Esophagus muscularis mucosa (tissue), 3 donors: Measurements from ENCODE around the gene NTSR1.

ENCODE experiments used
- POLR2A ChIP-seq: fragments of 450-650 bp; IDR thresholded peaks from one replicate; pipeline ENCODE4 v1.6.1; 2017; ENCODE audit warnings: antibody characterized with exemption, moderate library complexity, mild to moderate bottlenecking, low read depth
- POLR2AphosphoS5 ChIP-seq, 2 donors: sonication (generic); formaldehyde crosslinking; IDR thresholded peaks; one replicate each; pipeline ENCODE4 v1.6.1; 2017; ENCODE audit warnings: antibody characterized with exemption in 2 of 2
- TF ChIP-seq, protein P1 (sequence below), 3 experiments: fragments of 200-600 bp in 2 of 3; fragments of 450-650 bp in 1 of 3; sonication (generic) in 2 of 3; IDR thresholded peaks; one replicate each; pipeline ENCODE4 v1.5.1; 2017 to 2019; ENCODE audit warnings: antibody characterized with exemption in 3 of 3, mild to moderate bottlenecking in 2 of 3, moderate library complexity in 1 of 3

DNA sequence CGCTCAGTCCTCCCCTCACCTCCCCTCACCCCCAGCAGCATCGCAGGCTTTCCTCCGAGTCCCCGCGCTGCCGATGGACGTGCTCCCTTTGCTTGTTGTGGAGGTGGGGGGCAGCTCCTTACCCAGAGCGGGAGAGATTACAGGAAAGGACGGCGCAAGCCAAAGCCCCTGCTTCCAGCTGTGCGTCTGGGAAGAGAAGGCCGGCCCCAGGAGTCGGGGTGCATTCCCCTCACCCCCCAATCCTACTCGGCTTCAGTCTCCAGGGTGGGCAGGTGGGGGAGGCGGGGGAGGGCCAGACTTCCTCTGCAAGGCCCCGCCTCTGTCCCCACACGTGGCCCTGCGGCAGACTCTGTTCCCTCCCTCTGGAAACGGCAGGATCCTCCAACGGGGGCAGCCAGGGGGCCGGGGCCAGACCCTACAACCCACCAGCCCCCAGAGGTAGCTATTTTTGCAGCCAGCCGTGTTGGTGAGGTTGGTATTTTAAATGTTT, 43.6 kb downstream of the NTSR1 start:
- TF ChIP-seq, protein P1, sequence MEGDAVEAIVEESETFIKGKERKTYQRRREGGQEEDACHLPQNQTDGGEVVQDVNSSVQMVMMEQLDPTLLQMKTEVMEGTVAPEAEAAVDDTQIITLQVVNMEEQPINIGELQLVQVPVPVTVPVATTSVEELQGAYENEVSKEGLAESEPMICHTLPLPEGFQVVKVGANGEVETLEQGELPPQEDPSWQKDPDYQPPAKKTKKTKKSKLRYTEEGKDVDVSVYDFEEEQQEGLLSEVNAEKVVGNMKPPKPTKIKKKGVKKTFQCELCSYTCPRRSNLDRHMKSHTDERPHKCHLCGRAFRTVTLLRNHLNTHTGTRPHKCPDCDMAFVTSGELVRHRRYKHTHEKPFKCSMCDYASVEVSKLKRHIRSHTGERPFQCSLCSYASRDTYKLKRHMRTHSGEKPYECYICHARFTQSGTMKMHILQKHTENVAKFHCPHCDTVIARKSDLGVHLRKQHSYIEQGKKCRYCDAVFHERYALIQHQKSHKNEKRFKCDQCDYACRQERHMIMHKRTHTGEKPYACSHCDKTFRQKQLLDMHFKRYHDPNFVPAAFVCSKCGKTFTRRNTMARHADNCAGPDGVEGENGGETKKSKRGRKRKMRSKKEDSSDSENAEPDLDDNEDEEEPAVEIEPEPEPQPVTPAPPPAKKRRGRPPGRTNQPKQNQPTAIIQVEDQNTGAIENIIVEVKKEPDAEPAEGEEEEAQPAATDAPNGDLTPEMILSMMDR (IDR thresholded peaks at IDR 0.05), result no peak
- no peak for TF ChIP-seq POLR2A
- no peak for TF ChIP-seq POLR2AphosphoS5 (IDR thresholded peaks at IDR 0.05)
